GM21529 (cell line): Measurements from ENCODE around the gene VTA1.
A peak's percentile ranks its signal among the peaks of the same experiment; 100 is the strongest.
"Not testable (repeated sequence)": the region's sequence is repeated elsewhere in the genome, so short reads cannot be mapped to it uniquely, and the experiment has no call there.

ENCODE experiments used
- ATAC-seq: cut with Tn5 transposase; IDR thresholded peaks from one replicate; pipeline ENCODE4 v1.9.1; 2021; ENCODE audit not compliant: unreplicated experiment

VTA1 gene

GRCh38 chr6:142146828-142147662 is at the start of gene VTA1, which contains the start of gene NMBR:
TSS of gene VTA1 (plus strand) at chr6:142147263. CDS start at chr6:142147288, 25 bp downstream.
TSS of gene NMBR (minus strand) at chr6:142147122. CDS start at chr6:142088658, 58,464 bp downstream.
- peak; percentile 100 for ATAC-seq

GRCh38 chr6:142104820-142105219 is 42.2 kb upstream of the VTA1 start:
- not testable (repeated sequence) for ATAC-seq

- not testable (repeated sequence) for ATAC-seq
These were observed 36.2 kb upstream of the VTA1 start for GRCh38 chr6:142110820-142111219.

GRCh38 chr6:142112451-142113061 is 34.5 kb upstream of the VTA1 start:
- peak; percentile 58 for ATAC-seq

- no peak for ATAC-seq
These were observed 29.7 kb upstream of the VTA1 start for GRCh38 chr6:142117366-142117765.

- no peak for ATAC-seq
These were observed 28.7 kb upstream of the VTA1 start for GRCh38 chr6:142118328-142118727.

- no peak for ATAC-seq
These were observed 28.1 kb upstream of the VTA1 start for GRCh38 chr6:142118925-142119324.

GRCh38 chr6:142121342-142121741 is 25.7 kb upstream of the VTA1 start:
- no peak for ATAC-seq

GRCh38 chr6:142130814-142131213 is 16.2 kb upstream of the VTA1 start:
- ATAC-seq: no peak

- ATAC-seq: no peak
These were observed 14.4 kb upstream of the VTA1 start, which contains the start of gene GJE1 for GRCh38 chr6:142132625-142133024. TSS of gene GJE1 (plus strand) at chr6:142132925. CDS start at chr6:142133159, 234 bp downstream.

GRCh38 chr6:142138876-142139275 is 8.2 kb upstream of the VTA1 start:
- no peak for ATAC-seq

- ATAC-seq: not testable (repeated sequence)
These were observed 5.5 kb upstream of the VTA1 start for GRCh38 chr6:142141531-142141930.

GRCh38 chr6:142152746-142153145 is 5.7 kb downstream of the VTA1 start:
- ATAC-seq: no peak

GRCh38 chr6:142153196-142153595 is 6.1 kb downstream of the VTA1 start:
- ATAC-seq: no peak

GRCh38 chr6:142154336-142154735 is 7.3 kb downstream of the VTA1 start:
- no peak for ATAC-seq

- ATAC-seq: no peak
These were observed 8.0 kb downstream of the VTA1 start for GRCh38 chr6:142155091-142155490.

GRCh38 chr6:142155895-142156757 is 9.1 kb downstream of the VTA1 start:
- ATAC-seq: peak; percentile 51

GRCh38 chr6:142156758-142157068 is 9.7 kb downstream of the VTA1 start:
- ATAC-seq: not testable (repeated sequence)

- no peak for ATAC-seq
These were observed 15.7 kb downstream of the VTA1 start for GRCh38 chr6:142162780-142163179.

- no peak for ATAC-seq
These were observed 18.2 kb downstream of the VTA1 start for GRCh38 chr6:142165227-142165626.

- ATAC-seq: no peak
These were observed 20.0 kb downstream of the VTA1 start for GRCh38 chr6:142167071-142167470.
